ENCODE data around the gene SMIM10L1.

DNA sequence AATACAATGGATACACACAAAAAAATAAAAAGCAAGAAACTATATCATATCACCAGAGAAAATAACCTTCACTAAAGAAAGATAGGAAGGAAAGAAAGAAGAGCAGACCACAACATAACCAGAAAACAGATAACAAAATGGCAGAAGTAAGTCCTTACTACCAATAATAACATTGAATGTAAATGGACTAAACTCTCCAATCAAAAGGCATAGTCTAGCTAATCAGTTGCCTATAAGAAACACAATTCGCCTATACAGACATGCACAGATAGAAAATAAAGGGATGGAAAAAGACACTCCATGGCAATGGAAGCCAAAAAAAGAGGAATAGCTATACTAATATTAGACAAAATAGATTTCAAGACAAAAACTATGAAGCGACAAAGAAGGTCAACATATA lies 27.6 kb upstream of the SMIM10L1 start:
- TF ChIP-seq, protein P1, sequence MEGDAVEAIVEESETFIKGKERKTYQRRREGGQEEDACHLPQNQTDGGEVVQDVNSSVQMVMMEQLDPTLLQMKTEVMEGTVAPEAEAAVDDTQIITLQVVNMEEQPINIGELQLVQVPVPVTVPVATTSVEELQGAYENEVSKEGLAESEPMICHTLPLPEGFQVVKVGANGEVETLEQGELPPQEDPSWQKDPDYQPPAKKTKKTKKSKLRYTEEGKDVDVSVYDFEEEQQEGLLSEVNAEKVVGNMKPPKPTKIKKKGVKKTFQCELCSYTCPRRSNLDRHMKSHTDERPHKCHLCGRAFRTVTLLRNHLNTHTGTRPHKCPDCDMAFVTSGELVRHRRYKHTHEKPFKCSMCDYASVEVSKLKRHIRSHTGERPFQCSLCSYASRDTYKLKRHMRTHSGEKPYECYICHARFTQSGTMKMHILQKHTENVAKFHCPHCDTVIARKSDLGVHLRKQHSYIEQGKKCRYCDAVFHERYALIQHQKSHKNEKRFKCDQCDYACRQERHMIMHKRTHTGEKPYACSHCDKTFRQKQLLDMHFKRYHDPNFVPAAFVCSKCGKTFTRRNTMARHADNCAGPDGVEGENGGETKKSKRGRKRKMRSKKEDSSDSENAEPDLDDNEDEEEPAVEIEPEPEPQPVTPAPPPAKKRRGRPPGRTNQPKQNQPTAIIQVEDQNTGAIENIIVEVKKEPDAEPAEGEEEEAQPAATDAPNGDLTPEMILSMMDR (IDR thresholded peaks at IDR 0.05): no peak
- TF ChIP-seq POLR2A (IDR thresholded peaks at IDR 0.05): no peak

Data from right lobe of liver (tissue), 4 donors.